Measurements from ENCODE around the gene MEOX1.

DNA sequence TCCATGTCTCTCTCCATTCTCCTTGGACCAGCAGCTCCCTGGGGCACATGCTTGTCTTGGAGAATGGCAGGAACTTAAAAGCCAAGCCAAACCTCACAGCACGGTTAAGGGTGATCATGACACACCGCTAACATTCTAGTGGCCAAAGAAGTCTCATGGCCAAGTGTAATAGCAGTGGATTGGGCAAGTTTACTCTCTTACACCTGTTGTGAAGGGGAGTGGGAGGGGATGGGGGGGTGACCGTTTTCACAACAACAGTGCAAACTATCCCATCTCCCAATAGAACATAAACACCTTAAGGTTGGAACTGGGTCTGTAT, 37.7 kb upstream of the MEOX1 start:
- TF ChIP-seq, protein P1, sequence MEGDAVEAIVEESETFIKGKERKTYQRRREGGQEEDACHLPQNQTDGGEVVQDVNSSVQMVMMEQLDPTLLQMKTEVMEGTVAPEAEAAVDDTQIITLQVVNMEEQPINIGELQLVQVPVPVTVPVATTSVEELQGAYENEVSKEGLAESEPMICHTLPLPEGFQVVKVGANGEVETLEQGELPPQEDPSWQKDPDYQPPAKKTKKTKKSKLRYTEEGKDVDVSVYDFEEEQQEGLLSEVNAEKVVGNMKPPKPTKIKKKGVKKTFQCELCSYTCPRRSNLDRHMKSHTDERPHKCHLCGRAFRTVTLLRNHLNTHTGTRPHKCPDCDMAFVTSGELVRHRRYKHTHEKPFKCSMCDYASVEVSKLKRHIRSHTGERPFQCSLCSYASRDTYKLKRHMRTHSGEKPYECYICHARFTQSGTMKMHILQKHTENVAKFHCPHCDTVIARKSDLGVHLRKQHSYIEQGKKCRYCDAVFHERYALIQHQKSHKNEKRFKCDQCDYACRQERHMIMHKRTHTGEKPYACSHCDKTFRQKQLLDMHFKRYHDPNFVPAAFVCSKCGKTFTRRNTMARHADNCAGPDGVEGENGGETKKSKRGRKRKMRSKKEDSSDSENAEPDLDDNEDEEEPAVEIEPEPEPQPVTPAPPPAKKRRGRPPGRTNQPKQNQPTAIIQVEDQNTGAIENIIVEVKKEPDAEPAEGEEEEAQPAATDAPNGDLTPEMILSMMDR (IDR thresholded peaks at IDR 0.05; ENCODE audit: insufficient read depth, low read length, poor library complexity, severe bottlenecking): no peak
- no peak for TF ChIP-seq EZH2phosphoT487 (conservative IDR thresholded peaks at IDR 0.05; ENCODE audit: low read length)

Data from SU-DHL-6 (cell line).